CD4-positive, alpha-beta T cell treated with Interleukin-17A for 4 hours (primary cell): ENCODE results near the gene TBC1D9.

Experiments
- DNase-seq: peaks from one replicate; pipeline ENCODE4 v3.0.0-alpha.2; 2020; ENCODE audit warnings: mixed read lengths

Gene TBC1D9

GRCh38 chr4:140609548-140610425, 146.4 kb downstream of the TBC1D9 start:
- DNase-seq: no peak

GRCh38 chr4:140607852-140608251, 148.3 kb downstream of the TBC1D9 start:
- DNase-seq: no peak

DNA sequence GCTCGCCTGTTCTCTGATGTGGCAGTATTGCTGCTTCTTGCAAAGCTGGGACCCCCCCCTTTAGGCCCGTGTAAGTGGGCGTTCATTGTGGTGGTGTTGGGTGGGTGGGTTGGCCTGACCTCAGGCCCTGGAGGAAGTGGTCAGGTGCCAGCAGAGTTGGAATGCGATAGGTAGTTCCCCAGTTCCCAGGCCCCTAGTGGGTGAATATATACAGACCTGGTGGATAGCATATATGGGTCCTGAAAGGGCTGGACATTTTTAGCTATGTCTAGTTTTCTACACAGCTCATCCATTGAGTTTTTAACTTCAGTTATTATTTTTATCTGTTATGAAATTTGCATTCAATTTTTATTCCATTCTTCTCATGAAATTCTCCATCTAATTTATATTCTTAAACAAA, 151.6 kb downstream of the TBC1D9 start:
- no peak for DNase-seq

DNA sequence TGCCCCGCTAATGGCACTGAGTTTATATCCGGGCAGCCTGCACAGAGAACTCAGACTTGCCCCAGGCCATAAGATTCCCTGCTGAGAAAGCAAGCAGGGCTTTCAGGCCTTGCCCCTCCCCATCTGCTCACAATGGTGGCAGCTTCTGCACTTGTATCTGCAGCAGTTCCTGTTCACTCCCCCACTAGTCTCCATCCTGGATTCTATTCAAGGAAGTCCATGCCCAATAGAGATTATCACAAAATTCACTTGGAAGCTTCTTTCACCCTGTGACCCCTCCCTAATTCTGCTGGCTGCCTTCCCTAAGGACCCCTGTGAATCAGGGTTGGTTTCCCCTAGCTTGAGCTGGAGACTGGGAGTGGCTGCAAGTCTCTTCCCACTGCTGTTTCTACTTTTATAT, 152.9 kb downstream of the TBC1D9 start:
- DNase-seq: no peak

GRCh38 chr4:140602714-140603113, 153.5 kb downstream of the TBC1D9 start:
- DNase-seq: no peak

GRCh38 chr4:140600408-140600807, 155.8 kb downstream of the TBC1D9 start:
- no peak for DNase-seq

- no peak for DNase-seq
Measured at GRCh38 chr4:140595065-140595464, 161.1 kb downstream of the TBC1D9 start.

DNA sequence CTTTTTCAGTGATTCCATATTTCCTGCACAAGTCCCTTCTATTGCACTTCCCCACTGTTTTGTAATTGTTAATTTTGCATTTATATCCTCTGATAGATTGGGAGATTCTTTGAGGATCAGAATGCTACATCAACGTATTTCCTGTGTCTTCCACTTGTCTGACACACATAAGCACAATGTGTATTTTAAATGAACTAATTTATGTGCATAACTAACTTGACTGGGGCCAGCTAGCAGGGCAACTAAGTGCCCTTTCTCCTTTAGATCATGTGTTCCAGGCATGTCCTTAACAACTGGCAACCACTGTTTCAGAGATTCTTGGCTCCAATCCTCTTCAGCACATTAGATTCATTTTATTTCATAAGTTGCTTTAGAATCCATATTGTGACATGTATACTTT, 171.7 kb downstream of the TBC1D9 start:
- no peak for DNase-seq

DNA sequence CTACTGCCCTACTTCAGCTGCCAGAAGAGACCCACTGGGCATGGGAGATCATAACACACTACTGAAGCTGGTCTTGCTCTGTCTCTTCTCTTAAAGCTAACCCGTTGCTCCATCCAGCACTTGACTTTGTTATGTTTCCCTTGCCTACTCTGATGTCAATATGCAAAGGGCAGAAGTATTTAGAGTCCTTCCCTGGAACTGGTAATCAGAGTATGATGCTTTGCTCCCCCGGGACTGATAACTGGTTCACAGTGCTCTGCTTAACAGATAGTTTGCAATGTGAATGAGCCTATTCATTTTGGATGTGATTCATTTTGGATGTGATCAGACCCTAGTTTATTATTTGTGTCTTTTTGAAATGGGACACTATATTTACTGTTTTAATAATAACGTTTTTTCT, 175.1 kb downstream of the TBC1D9 start:
- no peak for DNase-seq

GRCh38 chr4:140579278-140579677, 176.9 kb downstream of the TBC1D9 start:
- no peak for DNase-seq

- DNase-seq: no peak
Measured at GRCh38 chr4:140575489-140575888, 180.7 kb downstream of the TBC1D9 start.

- DNase-seq: no peak
Measured at GRCh38 chr4:140571620-140572019, 184.6 kb downstream of the TBC1D9 start.
